Measurements from ENCODE around the gene BGN.
A peak's percentile ranks its signal among the peaks of the same experiment; 100 is the strongest.

The BGN gene

GRCh38 chrX:153494541-153495361 lies at the start of gene BGN:
BGN (plus strand) TSS chrX:153494980; CDS start chrX:153504632, 9,652 bp downstream.
- peak; percentile 38 for DNase-seq

- no peak for DNase-seq
Measured at GRCh38 chrX:153445106-153445855, 49.5 kb upstream of the BGN start.

- peak; percentile 27 for DNase-seq
Measured at GRCh38 chrX:153445856-153446635, 48.7 kb upstream of the BGN start, which contains the start of gene TREX2. TREX2 (minus strand) TSS chrX:153446056; CDS start chrX:153445430, 626 bp downstream.

DNA sequence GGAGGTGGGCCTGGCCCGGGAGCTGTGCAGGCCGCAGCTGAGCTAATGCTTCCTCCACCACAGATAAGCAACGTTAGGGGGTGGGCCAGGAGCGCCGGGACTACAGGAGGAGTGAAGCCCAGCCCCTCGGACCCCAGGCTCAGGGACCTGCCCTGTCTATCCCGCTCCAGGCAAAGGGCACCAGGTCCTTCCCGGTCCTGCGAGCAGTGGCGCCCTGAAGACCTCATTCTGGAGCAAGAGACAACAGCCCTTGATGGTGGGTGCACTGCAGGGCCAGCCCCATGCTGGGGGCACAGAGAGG lies 48.2 kb upstream of the BGN start:
- DNase-seq: no peak

- no peak for DNase-seq
Measured at GRCh38 chrX:153446950-153447580, 47.7 kb upstream of the BGN start.

- no peak for DNase-seq
Measured at GRCh38 chrX:153447581-153447960, 47.2 kb upstream of the BGN start.

DNA sequence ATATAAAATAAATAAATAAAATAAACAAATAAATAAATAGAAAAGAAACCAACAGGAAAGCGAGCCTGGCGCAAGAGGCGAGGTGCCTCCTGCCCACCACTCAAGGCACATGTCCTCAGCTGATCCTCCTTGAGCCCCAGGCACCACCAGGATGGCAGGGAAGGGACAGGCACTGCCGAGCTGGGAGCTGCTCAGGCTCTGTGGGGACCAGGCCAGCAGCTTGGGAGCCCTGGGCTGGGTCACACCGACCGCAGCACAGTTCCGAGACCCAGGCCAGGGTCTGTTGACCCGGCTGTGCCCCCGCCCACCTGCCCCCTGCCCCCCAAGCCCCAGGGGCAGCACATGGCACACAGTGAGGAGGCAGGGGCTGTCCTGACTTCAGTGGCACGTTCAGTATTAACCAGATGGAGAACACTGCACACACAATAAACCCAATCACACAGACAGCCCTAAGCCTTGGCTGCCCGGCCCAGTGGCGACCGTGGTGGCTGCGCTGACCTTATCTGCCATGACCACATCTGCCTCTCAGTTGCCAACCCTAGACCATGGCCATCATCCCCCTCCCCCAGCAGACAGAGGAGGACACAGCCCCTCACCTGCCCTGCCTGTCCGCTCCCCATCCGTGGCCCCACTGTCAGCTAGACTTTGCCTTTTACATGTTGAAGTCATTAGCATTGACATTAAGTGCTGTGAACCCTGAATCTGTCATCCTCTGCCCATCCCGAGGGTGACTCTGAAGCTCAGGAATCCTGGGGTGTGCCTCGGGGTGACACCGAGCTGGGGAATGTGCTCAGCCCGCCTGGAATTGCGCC lies 46.0 kb upstream of the BGN start:
- no peak for DNase-seq

- no peak for DNase-seq
Measured at GRCh38 chrX:153449368-153450113, 45.2 kb upstream of the BGN start.

- DNase-seq: no peak
Measured at GRCh38 chrX:153450114-153450948, 44.4 kb upstream of the BGN start.

DNA sequence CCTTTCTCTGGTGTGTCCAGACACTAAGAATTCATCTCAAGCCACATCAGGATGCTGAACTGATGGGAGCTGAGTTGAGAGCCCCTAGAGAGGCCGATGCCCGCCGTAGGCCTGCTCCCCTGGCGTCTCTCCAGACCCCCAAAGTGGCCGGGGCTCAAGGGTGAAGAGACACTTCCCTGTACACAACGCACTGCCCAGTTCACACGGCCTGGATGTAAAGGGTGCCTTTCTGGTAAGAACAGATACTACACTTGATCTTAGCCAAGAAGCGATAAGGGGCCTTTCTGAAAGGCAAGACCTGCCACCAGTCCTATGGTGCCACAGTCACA lies 43.9 kb upstream of the BGN start:
- DNase-seq: no peak

GRCh38 chrX:153454901-153455550 lies 39.8 kb upstream of the BGN start:
- no peak for DNase-seq

DNA sequence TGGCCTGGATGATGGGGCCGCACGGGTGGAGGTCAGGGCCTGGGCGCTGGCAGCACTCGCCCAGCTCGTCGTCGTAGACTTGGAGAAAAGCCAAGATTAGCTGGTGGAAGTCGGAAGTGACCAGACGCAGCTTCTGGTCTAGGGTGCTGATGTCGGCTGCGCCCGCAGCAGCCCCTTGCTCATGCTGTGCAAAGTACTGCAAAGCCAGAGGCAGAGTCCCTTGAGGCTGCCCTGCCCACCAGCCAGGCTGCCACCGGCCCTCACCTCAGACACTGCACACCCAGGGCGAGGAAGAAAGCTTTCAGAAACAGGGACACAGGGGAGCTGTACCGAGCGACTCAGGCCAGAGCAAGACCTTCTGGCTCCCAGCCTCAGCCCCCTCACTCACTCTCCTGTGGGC lies 39.2 kb upstream of the BGN start:
- DNase-seq: no peak

DNA sequence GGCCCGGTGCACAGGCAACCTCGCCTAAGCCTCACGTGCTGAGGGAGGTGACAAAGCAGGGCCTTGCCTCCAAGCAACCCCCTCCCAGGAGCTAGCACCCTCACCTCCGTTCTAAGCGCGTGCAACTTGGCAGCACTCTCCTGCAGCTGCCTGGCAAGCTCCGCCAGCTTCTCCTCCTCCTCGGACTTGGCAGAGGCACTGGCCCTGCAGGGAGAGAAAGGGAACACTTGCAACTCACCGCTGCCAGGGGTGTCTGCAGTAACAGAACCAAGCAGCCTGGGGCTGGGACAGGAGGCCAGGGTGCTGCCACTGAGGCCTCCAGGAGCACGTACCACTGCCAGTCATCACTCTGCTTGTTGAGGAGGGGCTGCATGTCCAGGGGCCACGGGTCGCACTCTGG lies 38.6 kb upstream of the BGN start:
- DNase-seq: no peak

- no peak for DNase-seq
Measured at GRCh38 chrX:153456704-153457103, 38.1 kb upstream of the BGN start.

DNA sequence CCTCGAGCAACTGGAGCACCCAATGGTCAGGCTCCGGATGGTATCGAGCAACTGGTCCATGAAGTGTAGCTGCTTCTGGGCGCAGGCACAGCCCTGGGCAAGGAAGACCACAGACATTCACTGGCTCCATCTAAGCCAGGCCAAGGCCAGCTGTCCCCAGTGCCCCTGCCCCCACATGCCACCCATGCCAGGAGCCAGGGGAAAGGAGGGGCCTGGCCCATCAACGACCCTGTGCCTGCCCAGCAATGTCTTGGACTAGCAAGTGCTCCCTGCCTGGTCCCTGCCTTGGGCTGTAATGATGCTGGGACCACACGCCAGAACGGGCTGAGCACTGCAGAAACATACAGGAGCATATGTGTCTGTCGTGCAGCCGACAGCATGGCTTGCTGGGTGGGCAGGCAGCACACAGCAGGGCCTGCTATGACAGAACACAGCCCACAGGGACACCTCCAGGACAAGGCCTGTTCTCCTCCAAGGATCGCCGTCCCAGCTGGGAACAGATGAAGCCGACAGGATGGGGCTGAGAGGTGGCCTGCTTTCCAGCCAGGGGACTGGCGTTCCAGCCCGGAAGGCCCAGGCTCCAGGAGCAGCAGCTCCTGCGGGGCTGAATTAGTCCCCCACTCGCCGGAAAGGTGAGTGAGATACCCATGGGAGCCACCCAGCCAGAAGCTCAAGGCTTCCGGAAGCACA lies 37.5 kb upstream of the BGN start:
- DNase-seq: no peak

DNA sequence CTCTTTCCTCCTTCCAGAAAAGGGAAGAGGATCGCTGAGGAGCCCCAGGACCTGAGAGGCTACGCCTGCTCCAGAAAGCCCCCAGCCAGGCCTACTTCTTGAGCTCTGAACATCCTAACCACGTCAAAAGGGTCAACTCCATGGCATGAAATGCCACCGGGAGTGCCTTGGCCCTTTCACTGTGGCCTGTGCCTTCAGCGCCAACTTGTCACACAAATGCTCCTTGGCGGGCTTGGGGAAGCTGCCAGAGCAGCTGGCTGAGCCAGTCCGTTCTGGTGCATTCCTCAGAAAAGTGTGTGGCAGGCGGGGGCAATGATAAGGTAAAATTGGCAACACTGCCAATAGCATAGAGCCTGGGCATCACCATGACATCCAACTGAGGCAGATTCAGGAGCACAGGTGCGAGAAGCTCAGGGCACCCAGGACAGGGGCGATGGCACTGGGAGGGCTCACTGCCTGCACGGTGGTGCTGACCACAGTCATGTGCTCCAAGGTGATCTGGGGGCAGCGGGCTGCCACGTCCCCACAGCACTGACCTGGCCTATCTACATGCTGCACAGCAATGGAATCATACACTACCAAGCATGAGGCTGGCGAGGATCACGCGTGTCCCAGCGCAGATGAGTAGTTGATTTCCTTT lies 36.8 kb upstream of the BGN start:
- no peak for DNase-seq

- no peak for DNase-seq
Measured at GRCh38 chrX:153458476-153458875, 36.3 kb upstream of the BGN start.

DNA sequence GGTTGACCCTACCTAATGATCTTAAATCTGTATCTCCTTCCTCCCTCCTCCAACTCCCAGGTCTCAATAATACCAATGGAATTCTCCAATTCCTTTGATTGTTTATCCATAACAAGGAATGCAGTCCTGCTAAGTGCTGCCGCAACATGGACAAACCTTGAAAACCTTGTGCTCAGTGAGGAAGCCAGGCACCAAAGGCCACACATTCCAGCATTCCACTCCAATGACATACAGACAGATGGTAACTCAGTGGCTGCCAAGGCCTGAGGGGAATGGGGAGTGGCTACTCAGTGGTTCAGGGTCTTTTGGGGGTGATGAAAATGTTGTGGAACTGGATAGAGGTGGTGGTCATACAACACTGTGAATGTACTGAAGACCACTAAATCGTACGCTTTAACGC lies 34.8 kb upstream of the BGN start:
- no peak for DNase-seq

DNA sequence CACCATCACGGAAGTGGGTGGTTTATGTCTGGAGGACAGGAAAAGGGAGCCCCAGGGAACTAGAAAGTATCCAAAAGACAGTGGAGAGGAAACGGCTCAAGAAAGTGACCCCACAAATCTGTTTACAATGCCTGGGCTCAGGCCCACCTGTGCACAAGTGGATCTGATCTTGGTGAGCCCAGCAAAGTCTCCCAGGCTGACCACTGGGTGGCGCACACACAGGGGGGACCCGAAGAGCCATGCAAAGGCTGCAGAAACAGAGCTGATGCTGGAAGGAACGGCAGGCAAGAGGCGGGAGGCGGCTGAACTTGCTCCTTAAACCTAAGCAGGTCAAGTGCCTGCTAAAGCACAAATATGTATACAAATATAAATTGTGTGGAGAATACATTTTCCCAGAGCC lies 34.0 kb upstream of the BGN start:
- peak; percentile 34 for DNase-seq
